Esophagus mucosa (tissue), 1 donor: ENCODE data around the gene SBF1. TPM values are rescaled to one million over a fixed set of nuclear protein-coding genes. Genes with fewer than 3 reads are reported as not detected.

Experiments
- ATAC-seq: fragments of 200-7000 bp; cut with Tn5 transposase; one replicate; pipeline ENCODE4 v1.9.1; 2020
- total RNA-seq: library from RNA; stranded (reverse); gene quantifications from one replicate; pipeline ENCODE4 v1.2.4, GENCODE V29; 2023
- donor health status: DM: yes; HTN: yes; CAD: no.

Gene SBF1
- total RNA-seq, 1 donor from 2014 or later = 55.0 TPM

- ATAC-seq = peak; percentile 6
Measured at GRCh38 chr22:50485221-50486131, 10.6 kb upstream of the SBF1 start.

DNA sequence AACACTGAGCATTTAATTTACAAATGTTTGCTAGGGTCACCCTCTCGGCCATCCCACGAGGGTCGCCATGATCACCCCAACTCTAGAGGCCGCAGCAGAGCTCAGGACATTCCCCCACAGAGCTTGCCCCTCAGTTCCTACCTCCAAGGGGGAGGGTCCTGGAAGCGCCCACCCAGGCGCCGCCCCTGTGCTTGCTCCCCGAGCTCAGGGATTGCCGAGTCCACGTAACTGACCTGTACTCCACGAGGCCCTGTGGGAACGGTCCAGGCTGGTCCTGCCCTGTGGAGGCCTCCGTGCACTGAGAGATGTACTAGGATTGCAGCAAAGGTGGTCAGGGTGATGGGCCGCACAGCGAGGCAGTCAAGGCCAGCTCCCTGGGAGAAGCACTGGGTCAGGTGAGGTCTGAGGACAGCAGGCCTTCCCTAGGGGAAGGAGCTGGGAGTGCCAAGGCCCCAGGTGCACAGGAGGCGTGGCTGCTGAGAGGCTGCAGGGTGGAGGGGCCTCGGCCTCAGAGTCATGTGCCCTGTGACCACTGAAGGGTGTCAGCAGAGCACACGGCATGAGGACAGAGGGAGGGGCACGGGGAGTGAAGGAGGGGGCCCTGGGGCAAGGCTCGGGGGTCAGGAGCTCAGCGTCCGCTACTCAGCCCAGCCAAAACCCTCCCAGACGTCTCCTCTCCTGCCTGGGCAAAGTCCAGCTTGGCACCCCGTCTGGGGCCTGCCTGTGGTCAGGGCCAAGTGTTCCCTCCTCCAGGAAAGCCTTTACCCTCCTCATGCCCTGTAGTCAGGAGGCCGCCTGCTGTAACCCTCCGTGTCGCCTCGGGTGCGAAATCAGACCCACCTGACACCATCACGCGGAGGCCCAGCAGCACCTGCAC lies 9.4 kb upstream of the SBF1 start:
- ATAC-seq = no peak

- no peak for ATAC-seq
Measured at GRCh38 chr22:50483556-50483955, 8.7 kb upstream of the SBF1 start.

DNA sequence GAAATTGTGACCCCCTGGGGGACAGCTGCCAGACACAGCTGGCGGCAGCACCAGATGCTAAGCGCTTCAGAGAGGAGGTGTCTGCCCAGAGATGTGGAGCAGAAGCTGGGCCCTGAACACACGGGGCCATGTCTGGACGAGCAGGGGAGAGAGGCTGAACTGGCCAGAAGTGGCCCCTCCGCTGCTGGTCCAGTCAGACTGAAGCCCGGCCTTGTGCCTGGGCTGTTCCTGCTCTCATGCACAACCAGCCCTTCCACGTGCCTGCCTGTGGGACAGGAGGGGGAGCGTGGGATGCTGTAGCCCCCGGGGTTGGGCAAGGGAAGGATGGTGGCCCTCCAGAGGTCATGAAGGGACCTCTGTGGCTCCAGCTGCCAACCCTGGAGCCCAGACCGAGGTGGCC lies 8.3 kb upstream of the SBF1 start:
- no peak for ATAC-seq

DNA sequence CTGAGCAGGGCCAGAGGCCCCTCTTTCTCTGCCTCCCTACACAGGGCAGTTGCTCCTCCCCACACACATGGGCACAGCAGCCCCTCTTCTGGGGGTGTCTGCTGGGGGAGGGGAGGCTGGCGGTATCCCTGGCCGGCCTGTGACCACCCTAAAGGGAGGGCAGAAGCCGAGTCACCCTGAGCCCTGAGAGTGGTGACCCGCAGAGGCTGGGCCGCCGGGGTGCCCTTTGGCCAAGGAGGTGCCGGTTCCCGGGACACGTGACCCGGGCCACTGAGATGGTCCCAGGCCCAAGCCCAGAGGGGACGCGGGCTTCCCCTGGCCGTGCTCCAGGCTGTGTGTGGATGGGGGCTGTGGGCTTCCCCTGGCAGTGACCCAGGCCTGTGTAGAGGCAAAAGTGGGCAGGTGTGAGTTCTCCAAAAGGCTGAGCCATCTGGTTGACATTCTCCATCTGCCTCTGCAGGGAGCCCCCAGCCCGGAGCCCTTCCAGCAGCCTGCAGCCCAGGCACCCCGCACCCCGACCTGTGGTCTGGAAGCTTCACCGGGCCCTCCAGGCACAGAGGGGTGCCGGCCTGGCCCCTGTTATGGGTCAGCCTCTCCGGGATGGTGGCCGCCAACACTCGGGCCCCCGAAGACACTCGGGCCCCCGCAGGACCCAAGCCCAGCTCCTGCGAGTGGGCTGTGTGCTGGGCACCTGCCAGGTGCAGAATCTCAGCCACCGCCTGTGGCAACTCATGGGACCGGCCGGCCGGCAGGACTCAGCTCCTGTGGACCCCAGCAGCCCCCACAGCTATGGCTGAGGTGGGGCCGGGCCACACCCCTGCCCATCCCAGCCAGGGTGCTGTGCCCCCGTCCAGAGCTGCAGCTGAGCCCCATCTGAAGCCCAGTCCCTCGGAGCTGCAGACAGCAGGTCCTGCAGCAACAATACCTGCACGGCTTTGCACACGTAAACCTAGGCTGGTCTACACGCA lies 7.6 kb upstream of the SBF1 start:
- peak; percentile 1 for ATAC-seq

- ATAC-seq = peak; percentile 37
Measured at GRCh38 chr22:50481440-50482106, 6.7 kb upstream of the SBF1 start, which contains the start of gene ADM2. Gene ADM2 (plus strand): TSS chr22:50481543. CDS start chr22:50481848, 305 bp downstream.

- ATAC-seq = no peak
Measured at GRCh38 chr22:50481045-50481439, 6.2 kb upstream of the SBF1 start.

DNA sequence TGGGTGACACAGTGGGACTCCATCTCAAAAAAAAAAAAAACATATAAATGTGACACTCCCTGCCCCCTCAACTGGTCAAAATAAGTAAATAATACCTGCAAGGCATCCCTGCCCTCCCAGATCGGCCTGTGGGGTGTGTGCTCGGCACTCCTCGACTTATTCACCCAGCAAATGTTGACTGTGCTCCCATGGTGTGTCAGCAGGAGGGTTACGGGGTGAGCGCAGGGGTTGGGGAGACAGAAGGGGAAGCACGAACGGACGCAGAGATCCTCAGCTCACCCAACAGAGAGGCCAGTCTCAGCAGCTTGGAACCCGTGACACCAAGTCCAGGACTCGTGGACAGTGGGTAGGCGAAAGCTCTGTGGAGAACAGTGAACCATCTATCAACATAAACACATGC lies 4.9 kb upstream of the SBF1 start:
- no peak for ATAC-seq

- no peak for ATAC-seq
Measured at GRCh38 chr22:50477923-50478322, 3.1 kb upstream of the SBF1 start.

DNA sequence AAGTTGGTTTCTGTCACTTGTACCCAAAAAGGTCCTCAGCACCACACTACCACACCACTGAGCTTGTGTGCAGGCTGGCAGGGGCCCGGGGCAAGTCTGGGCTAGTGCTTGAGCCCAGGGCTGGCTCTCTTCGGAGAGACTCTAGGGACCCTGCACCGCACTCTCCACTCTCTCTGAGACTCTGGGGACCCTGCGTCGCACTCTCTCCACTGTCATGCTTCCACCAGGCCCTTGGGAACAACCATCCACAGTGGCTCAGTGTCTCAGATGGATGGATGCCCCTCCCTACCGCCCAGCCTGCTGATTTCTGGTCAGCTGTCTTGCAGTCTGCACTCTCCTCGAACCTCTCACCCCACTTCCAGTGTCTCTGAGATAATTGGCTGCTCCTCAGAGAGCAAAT lies 2.0 kb upstream of the SBF1 start:
- ATAC-seq = no peak

DNA sequence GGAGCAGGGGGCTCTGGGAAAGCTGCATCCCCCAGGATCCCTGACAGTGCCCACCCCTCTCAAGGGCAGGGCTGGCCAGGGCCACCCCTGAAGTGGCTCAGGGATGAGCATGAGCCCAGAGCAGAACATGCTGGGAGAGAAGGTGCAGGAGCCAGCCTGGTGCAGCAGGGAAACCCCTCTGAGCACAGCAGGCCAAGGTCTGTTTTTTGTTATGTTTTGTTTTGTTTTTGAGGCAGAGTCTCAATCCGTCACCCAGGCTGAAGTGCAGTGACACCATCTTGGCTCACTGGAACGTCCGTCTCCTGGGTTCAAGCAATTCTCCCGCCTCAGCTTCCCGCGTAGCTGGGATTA lies 792 bp upstream of the SBF1 start:
- ATAC-seq = no peak

GRCh38 chr22:50473855-50474671 lies 772 bp downstream of the SBF1 start:
- no peak for ATAC-seq

GRCh38 chr22:50473088-50473487 lies 1.7 kb downstream of the SBF1 start:
- no peak for ATAC-seq

DNA sequence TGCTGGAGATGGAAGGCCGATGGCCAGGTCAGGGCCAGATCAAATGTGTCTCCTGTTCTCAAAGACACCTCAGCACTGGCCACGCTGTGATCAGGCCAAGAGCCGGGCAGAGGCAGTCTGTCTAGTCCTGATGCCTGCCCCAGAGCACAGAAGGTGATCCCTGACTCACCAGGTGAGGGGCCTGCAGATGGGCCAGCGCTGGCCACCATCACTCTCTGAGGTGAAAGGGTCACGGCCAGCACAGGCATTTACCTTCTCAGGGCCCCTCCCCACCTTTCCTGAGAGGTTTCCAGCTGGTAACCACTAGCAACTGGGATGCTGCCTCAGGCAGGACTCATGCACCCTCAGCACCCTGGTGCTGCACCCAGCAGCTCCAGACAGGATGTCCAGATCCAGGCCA lies 2.9 kb downstream of the SBF1 start:
- no peak for ATAC-seq

DNA sequence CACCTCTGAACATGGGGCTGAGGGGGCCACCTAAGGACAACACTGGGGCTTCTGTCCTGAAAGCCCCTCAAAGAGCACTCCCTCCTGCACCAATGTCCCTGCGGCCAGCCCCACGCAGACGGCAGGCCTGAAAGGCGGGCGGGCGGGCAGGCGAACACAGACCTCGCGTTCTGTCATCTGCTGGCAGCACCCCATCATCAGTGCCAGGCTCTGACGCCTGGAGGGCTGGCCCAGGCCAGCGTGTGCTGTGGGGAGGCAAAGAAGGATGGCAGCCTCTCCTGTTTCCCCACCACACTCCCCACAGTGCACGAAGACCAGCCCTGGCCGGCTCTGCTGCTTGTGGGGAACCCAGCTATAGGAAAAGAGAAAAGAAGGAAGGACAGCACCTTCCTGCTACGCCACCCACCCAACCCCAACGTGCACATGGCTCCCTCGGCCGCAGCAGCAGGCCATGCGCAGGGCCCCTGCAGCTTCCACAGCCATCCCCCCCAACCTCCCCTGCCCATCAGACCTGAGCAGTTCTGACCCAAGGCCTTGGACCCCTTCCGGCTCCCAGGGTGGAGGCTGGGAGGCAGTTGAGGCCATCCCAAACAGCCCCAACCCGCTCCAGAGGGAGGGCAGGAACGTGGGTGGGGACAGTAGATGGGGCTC lies 3.5 kb downstream of the SBF1 start:
- no peak for ATAC-seq

GRCh38 chr22:50470491-50470890 lies 4.3 kb downstream of the SBF1 start:
- peak; percentile 39 for ATAC-seq

- peak; percentile 89 for ATAC-seq
Measured at GRCh38 chr22:50469377-50470305, 5.2 kb downstream of the SBF1 start.

DNA sequence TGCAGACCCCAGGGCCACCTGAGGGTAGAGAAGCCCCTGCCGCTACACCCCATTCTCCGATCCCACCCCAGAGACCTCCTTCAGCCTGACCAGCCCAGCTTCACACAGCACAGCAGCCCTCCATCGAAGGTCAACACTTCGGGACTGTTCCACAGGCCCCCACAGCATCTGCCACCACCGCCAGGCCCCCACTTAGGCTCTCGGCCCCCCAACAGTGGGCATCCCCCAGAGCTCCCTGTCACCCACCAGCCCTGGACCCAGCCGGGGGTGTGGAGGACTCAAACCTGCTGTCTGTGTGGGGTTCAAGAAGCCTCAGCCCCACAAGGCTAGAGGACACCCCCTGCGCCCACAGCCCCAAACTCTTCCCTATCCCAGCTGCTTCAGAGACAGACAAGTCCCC lies 6.2 kb downstream of the SBF1 start:
- ATAC-seq = no peak

DNA sequence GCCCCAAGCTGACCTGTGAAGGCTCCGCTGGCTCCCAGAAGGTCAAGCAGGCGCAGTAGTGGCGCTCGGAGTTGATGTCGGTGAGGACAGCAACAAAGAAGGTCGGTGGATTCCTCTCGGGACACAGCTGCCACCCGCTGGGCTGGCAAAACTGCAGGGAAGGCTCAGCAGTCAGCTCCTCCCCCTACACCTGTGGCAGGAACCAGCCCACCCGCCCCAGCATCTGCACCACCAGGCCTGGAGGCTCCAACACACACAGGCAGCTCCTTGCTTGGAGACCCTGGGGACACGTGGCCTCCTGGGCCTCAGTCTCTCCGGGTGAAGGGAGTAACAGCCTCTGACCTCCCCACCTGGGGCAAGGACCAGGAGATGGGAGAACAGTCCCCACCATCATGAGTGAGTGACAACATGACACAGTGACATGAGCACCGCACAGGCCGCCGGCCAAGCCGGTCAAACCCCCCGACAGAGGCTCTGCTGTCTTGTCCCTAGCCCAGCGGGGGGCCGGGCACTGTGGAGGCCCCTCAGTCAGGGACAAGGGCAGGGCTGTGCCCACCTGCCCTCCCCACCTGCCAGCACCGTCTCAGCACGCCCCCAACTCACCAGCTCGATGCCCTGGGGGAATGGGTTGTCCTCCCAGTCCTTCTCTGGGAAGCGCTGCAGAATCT lies 6.9 kb downstream of the SBF1 start:
- ATAC-seq = no peak
